ENCODE data around the gene CD84. TPM values are rescaled to one million over a fixed set of nuclear protein-coding genes. Genes with fewer than 3 reads are reported as not detected.

CD84 gene
- total RNA-seq, 1 donor: not detected

DNA sequence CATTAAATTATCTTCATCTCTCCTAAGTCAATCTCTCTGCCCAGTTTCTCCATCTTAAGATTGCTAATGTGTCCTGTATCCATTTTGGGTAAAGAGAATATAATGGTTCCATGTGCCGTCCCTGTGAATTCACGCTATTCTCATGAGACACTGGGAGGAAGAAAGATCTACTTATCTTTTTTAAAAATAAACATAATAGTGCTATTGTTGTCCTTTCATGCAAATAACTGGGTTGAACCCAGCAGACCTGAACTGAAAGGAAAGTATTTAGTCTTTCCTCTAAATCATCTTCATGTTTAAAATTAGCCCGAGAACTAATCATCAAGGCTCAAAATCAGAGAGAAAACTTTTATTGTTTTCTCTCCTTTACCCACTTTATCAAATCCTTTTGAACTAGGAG lies 45.2 kb upstream of the CD84 start:
- TF ChIP-seq, protein P1, sequence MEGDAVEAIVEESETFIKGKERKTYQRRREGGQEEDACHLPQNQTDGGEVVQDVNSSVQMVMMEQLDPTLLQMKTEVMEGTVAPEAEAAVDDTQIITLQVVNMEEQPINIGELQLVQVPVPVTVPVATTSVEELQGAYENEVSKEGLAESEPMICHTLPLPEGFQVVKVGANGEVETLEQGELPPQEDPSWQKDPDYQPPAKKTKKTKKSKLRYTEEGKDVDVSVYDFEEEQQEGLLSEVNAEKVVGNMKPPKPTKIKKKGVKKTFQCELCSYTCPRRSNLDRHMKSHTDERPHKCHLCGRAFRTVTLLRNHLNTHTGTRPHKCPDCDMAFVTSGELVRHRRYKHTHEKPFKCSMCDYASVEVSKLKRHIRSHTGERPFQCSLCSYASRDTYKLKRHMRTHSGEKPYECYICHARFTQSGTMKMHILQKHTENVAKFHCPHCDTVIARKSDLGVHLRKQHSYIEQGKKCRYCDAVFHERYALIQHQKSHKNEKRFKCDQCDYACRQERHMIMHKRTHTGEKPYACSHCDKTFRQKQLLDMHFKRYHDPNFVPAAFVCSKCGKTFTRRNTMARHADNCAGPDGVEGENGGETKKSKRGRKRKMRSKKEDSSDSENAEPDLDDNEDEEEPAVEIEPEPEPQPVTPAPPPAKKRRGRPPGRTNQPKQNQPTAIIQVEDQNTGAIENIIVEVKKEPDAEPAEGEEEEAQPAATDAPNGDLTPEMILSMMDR (IDR thresholded peaks at IDR 0.05; ENCODE audit: insufficient read depth, low read length): no peak
- no peak overlapping the region for H3K4me3 ChIP-seq (ENCODE audit: low read depth, low read length)
- DNase-seq (ENCODE audit: low read depth): no peak

DNA sequence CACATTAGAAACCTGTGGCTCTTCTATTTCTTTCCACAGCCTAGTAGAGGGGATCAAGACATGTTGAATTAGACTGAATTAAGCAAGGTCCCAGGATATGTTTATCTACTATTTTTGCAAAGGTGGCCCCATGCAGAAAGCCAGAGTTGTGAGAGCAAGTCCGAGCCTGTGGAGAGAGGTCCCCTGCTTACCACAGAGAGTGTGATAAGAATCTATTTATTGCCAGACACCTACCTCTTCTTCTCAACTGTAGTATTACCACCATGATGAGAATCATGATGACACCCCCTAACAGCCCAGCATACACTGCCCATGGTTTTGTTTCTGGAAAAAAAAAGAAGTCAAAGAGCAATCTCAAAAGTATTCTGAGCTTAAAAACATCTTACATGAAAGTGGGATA lies 44.6 kb upstream of the CD84 start:
- no peak for DNase-seq (ENCODE audit: low read depth)
- TF ChIP-seq, protein P1 (IDR thresholded peaks at IDR 0.05; ENCODE audit: insufficient read depth, low read length): no peak

DNA sequence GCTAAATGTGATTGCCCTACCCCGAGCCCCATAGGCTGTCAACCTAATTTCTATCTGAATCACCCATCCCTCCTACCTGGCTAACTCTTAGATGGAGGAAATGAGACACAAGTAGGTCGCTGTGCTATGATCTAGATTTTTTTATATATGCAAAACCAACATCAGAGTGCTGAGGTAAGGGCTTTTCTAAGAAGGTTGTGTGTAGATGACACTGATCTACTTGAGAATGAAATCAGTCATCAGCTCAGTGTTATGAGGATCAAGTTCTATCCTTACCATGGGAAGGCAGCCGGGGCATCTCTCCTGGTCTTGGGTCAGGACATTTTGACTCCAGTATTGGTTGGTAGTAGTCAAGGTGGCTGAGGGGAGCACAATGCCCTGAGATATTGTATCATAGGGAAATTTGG lies 43.9 kb upstream of the CD84 start:
- no peak overlapping the region for H3K4me3 ChIP-seq (ENCODE audit: low read depth, low read length)
- TF ChIP-seq, protein P1 (IDR thresholded peaks at IDR 0.05; ENCODE audit: insufficient read depth, low read length): no peak
- DNase-seq (ENCODE audit: low read depth): no peak

More for the DNA sequence above, 44.6 kb upstream of the CD84 start:
- H3K4me3 ChIP-seq (ENCODE audit: low read depth, low read length): no peak overlapping the region

DNA sequence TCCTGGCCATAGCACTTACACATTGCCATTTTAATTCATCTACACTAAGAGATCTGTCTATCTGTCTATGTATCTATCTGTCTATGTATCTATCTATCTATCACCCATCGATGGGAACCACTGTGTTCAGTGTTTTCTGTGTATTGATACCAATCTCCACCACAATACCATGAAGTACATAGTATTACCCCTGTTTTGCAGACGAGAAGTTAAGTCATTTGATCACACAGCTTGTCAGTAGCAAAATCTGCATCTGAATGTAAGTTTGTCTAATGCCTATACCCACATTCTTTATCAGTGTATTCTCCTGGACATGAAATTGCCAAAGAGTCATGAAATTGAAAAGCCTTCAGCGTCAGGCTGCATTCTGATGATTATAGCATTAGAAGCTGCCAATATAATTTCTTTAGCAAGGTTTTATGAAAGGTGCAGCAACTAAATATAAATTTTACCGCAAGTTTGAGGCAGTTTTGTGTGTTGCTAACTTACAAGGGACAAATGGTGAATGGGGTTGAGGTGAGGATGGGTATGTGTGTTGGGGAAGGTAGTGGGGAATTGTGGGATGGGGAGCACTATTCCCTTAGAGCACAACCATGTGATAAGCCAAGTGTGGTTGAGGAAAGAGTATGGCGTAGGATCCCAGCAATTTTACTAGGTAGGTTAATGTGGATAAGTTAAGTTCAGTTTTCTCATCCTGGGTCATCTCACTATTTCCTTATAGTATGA lies 43.4 kb upstream of the CD84 start:
- DNase-seq (ENCODE audit: low read depth): no peak
- TF ChIP-seq, protein P1 (IDR thresholded peaks at IDR 0.05; ENCODE audit: insufficient read depth, low read length): no peak
- H3K4me3 ChIP-seq (ENCODE audit: low read depth, low read length): no peak overlapping the region

DNA sequence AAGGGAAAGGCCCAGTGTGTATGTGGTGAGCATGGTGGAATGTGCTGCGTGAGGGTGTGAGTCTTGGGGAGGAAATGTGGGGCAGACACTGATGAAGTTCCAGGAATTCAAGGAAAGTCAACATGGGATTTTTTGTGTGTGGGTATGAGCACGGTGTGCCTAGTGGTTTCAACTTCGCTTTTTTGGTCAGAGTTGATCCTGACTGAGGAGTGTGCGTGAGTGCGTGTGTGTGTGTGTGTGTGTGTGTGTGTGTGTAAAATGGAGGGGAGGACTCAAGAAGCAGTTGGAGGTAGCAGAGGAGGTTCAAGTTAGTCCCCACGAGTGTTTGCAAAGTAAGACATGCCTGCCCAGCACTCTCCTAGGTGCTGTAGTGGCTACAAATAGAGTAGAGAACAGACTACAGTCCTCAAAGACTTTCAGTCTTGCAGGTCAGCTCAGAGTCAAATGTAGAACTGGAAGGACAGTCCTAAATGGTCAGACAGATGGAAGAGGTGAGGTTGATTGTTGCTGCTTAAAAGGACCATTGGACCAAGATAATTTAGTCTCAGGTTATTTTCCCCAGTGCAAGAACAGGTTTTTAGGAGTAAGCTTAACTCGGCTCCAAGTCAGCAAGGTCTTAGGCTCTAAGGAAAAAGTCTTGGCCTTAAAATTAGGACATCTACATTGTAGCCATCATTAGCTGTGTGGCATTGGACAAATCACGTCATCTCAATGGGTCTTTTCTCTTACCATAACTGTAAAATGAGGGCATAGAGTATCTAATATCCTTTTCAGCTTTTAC lies 42.5 kb upstream of the CD84 start:
- no peak for DNase-seq (ENCODE audit: low read depth)
- H3K4me3 ChIP-seq (ENCODE audit: low read depth, low read length): no peak overlapping the region
- TF ChIP-seq, protein P1 (IDR thresholded peaks at IDR 0.05; ENCODE audit: insufficient read depth, low read length): no peak

DNA sequence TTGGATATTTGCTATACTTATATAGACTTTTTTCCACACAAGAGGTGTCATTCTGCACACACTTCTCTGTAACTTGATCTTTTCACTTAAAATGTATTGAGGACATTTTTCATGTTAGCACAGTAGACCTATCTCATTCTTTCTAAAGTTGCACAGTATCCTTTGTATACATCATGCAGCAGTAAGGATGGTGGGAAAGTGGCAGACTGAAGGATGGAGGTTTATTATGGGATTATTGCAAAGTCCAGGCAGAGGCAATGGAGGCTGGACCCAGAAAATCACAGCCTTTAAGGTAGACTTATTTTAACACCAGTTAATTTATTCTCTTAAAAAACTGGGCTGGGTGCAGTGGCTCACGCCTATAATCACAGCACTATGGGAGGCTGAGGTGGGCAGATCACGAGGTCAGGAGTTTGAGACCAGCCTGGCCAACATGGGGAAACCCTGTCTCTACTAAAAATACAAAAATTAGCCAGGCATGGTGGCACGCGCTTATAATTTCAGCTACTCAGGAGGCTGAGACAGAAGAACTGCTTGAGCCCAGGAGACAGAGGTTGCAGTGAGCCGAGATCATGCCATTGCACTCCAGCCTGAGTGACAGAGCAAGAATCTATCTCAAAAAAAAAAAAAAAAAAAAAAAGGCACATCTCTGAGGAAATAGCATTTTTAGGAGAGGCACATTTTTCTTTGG lies 41.8 kb upstream of the CD84 start:
- H3K4me3 ChIP-seq (ENCODE audit: low read depth, low read length): no peak overlapping the region
- no peak for DNase-seq (ENCODE audit: low read depth)
- TF ChIP-seq, protein P1 (IDR thresholded peaks at IDR 0.05; ENCODE audit: insufficient read depth, low read length): no peak
